Thymus (tissue), 11 donors: ENCODE data around the gene CDH13. TPM values are rescaled to one million over a fixed set of nuclear protein-coding genes. Genes with fewer than 3 reads are reported as not detected.

Experiments
- DNase-seq, 9 donors: peaks; one replicate each; pipeline ENCODE4 v3.0.0-alpha.2; 2013; ENCODE audit warnings: low spot score in 9 of 9, low read depth in 6 of 9, missing footprints in 1 of 9
- H3K27ac ChIP-seq, 2 donors: one replicate each; pipeline ENCODE4 v1.5.1; 2013; ENCODE audit warnings: control low read depth in 1 of 2, low read depth in 1 of 2, low read length in 1 of 2, mild to moderate bottlenecking in 1 of 2, moderate library complexity in 1 of 2
- H3K27me3 ChIP-seq, 2 donors: one replicate each; pipeline ENCODE4 v1.5.1; 2013; ENCODE audit warnings: low read length in 1 of 2; ENCODE audit not compliant: control insufficient read depth in 2 of 2, insufficient read depth in 1 of 2
- H3K36me3 ChIP-seq, 2 donors: one replicate each; pipeline ENCODE4 v1.5.1; 2013; ENCODE audit warnings: low read length in 1 of 2, mild to moderate bottlenecking in 1 of 2, moderate library complexity in 1 of 2; ENCODE audit not compliant: control insufficient read depth in 2 of 2, insufficient read depth in 2 of 2
- H3K4me1 ChIP-seq, 2 donors: one replicate each; pipeline ENCODE4 v1.5.1; 2013; ENCODE audit warnings: low read length in 2 of 2; ENCODE audit not compliant: control insufficient read depth in 2 of 2, insufficient read depth in 2 of 2
- H3K4me3 ChIP-seq, 2 donors: one replicate each; pipeline ENCODE4 v1.5.1; 2013; ENCODE audit warnings: low read length in 2 of 2, control low read depth in 1 of 2, mild to moderate bottlenecking in 1 of 2
- H3K9me3 ChIP-seq, 2 donors: one replicate each; pipeline ENCODE4 v1.5.1; 2013; ENCODE audit warnings: low read length in 1 of 2, mild to moderate bottlenecking in 1 of 2; ENCODE audit not compliant: control insufficient read depth in 2 of 2, insufficient read depth in 1 of 2
- WGBS: extraction: QIAGEN DNeasy Blood & Tissue Kit; methylation state at CpG from one replicate; pipeline ENCODE4 v1.1.7; 2013; 5-methylcytosine and 5-hydroxymethylcytosine counted together
- polyA plus RNA-seq: library from polyadenylated mRNA; stranded (reverse); fragments of 200-250 nt; gene quantifications from one replicate; pipeline ENCODE4 v1.2.3, GENCODE V29; 2013
- total RNA-seq: library from RNA; stranded (reverse); fragments of 120-200 nt; gene quantifications from one replicate; pipeline ENCODE4 v1.2.4, GENCODE V29; 2013
- donor health status: healthy.

The CDH13 gene
- total and polyA plus RNA-seq, 2 donors, result 1.5 to 3.7 TPM

GRCh38 chr16:83348991-83349390 is 722.2 kb downstream of the CDH13 start:
- WGBS, result 81% methylated on average over 5 of the region's 5 CpGs
- H3K9me3 ChIP-seq, result no peaks in the 10 kb centered on the region
- H3K4me1 ChIP-seq, result no peaks in the 10 kb centered on the region
- no peaks in the 10 kb centered on the region for H3K27me3 ChIP-seq
- no peaks in the 10 kb centered on the region for H3K36me3 ChIP-seq
- no peak overlapping the region for H3K27ac ChIP-seq
- no peak overlapping the region for H3K4me3 ChIP-seq
- no peak for DNase-seq

GRCh38 chr16:83350481-83350880 is 723.7 kb downstream of the CDH13 start:
- DNase-seq, result no peak
- 87% methylated on average over 5 of the region's 5 CpGs for WGBS

GRCh38 chr16:83351846-83352245 is 725.1 kb downstream of the CDH13 start:
- Histone ChIP-seq H3K4me1 (no peaks in the 10 kb centered on the region), H3K27me3 (no peaks in the 10 kb centered on the region), H3K27ac (no peak overlapping the region), H3K36me3 (no peaks in the 10 kb centered on the region), H3K4me3 (no peak overlapping the region), H3K9me3 (no peaks in the 10 kb centered on the region)
- DNase-seq, result no peak
- 83% methylated on average over 2 of the region's 2 CpGs for WGBS

More at GRCh38 chr16:83350481-83350880, 723.7 kb downstream of the CDH13 start:
- Histone ChIP-seq H3K4me3 (no peak overlapping the region), H3K4me1 (no peaks in the 10 kb centered on the region), H3K27ac (no peak overlapping the region), H3K27me3 (no peaks in the 10 kb centered on the region), H3K36me3 (no peaks in the 10 kb centered on the region), H3K9me3 (no peaks in the 10 kb centered on the region)

- no peak for DNase-seq
- H3K36me3 ChIP-seq, result no peaks in the 10 kb centered on the region
- 90% methylated on average over 3 of the region's 3 CpGs for WGBS
- no peaks in the 10 kb centered on the region for H3K4me1 ChIP-seq
- H3K27me3 ChIP-seq, result no peaks in the 10 kb centered on the region
- H3K4me3 ChIP-seq, result no peak overlapping the region
- no peaks in the 10 kb centered on the region for H3K9me3 ChIP-seq
- H3K27ac ChIP-seq, result no peak overlapping the region
Measured at GRCh38 chr16:83353241-83353640, 726.5 kb downstream of the CDH13 start.

GRCh38 chr16:83354015-83354414 is 727.2 kb downstream of the CDH13 start:
- no peaks in the 10 kb centered on the region for H3K4me1 ChIP-seq
- H3K9me3 ChIP-seq, result no peaks in the 10 kb centered on the region
- H3K27ac ChIP-seq, result no peak overlapping the region
- no peaks in the 10 kb centered on the region for H3K27me3 ChIP-seq
- no peak overlapping the region for H3K4me3 ChIP-seq
- WGBS, result 90% methylated on average over 7 of the region's 7 CpGs
- H3K36me3 ChIP-seq, result no peaks in the 10 kb centered on the region
- DNase-seq, result no peak

GRCh38 chr16:83355570-83356218 is 728.9 kb downstream of the CDH13 start:
- H3K9me3 ChIP-seq, result no peaks in the 10 kb centered on the region
- DNase-seq, result no peak
- no peaks in the 10 kb centered on the region for H3K36me3 ChIP-seq
- no peaks in the 10 kb centered on the region for H3K4me1 ChIP-seq
- 57% methylated on average over 8 of the region's 8 CpGs for WGBS
- H3K27me3 ChIP-seq, result no peaks in the 10 kb centered on the region
- H3K4me3 ChIP-seq, result no peak overlapping the region
- no peak overlapping the region for H3K27ac ChIP-seq

- Histone ChIP-seq H3K9me3 (no peaks in the 10 kb centered on the region), H3K27ac (no peak overlapping the region), H3K27me3 (no peaks in the 10 kb centered on the region), H3K4me1 (no peaks in the 10 kb centered on the region), H3K4me3 (no peak overlapping the region), H3K36me3 (no peaks in the 10 kb centered on the region)
- WGBS, result 3% methylated on average over 4 of the region's 4 CpGs
- DNase-seq, result peak in 5 of 9 donors; percentile 1 to 28 (median 7)
Measured at GRCh38 chr16:83356266-83356665, 729.5 kb downstream of the CDH13 start.

- WGBS, result 81% methylated on average over 4 of the region's 4 CpGs
- DNase-seq, result no peak
- Histone ChIP-seq H3K27me3 (no peaks in the 10 kb centered on the region), H3K9me3 (no peaks in the 10 kb centered on the region), H3K27ac (no peak overlapping the region), H3K36me3 (no peaks in the 10 kb centered on the region), H3K4me1 (no peaks in the 10 kb centered on the region), H3K4me3 (no peak overlapping the region)
Measured at GRCh38 chr16:83356986-83357385, 730.2 kb downstream of the CDH13 start.

GRCh38 chr16:83363521-83363920 is 736.8 kb downstream of the CDH13 start:
- H3K27me3 ChIP-seq, result no peaks in the 10 kb centered on the region
- no peak overlapping the region for H3K27ac ChIP-seq
- 85% methylated on average over 4 of the region's 4 CpGs for WGBS
- no peaks in the 10 kb centered on the region for H3K9me3 ChIP-seq
- no peaks in the 10 kb centered on the region for H3K36me3 ChIP-seq
- no peaks in the 10 kb centered on the region for H3K4me1 ChIP-seq
- no peak for DNase-seq
- H3K4me3 ChIP-seq, result no peak overlapping the region
